ENCODE results near the gene ILK.
A peak's percentile ranks its signal among the peaks of the same experiment; 100 is the strongest.

Gene ILK

DNA sequence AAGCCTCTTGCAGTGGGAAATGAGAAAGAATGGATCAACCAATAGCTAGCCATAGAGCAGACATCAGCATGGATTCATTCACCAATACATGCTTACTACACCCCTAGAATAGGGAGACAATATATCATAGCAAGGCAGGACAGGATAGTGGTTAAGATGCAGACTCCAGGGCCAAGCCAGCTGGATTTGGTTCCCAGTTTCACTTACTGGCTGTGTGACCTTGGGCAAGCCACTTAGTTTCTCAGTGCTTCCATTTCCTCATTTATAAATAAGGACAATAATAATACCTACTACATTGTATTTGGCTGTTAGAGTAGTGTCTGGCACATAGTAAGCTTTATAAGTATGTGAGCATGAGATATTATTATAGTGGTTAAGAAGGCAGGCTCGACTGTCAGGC, 44.9 kb downstream of the ILK start:
- Histone ChIP-seq H3K4me3 (ENCODE audit: insufficient read depth, low read depth, low read length, poor library complexity, severe bottlenecking) (no peak overlapping the region), H3K27ac (ENCODE audit: insufficient read depth, low read length, poor library complexity, severe bottlenecking) (no peak overlapping the region), H3K9me3 (ENCODE audit: control insufficient read depth, low read length) (no peaks in the 10 kb centered on the region), H3K27me3 (replicated peaks; ENCODE audit: control insufficient read depth, insufficient read depth, low read length, poor library complexity, severe bottlenecking) (no peaks in the 10 kb centered on the region), H3K36me3 (ENCODE audit: control insufficient read depth, insufficient read depth, low read length) (no peaks in the 10 kb centered on the region), H3K4me1 (ENCODE audit: control insufficient read depth, insufficient read depth, low read length, poor library complexity, severe bottlenecking) (peaks cover 28% of the 10 kb centered on the region)
- no peak for DNase-seq

DNA sequence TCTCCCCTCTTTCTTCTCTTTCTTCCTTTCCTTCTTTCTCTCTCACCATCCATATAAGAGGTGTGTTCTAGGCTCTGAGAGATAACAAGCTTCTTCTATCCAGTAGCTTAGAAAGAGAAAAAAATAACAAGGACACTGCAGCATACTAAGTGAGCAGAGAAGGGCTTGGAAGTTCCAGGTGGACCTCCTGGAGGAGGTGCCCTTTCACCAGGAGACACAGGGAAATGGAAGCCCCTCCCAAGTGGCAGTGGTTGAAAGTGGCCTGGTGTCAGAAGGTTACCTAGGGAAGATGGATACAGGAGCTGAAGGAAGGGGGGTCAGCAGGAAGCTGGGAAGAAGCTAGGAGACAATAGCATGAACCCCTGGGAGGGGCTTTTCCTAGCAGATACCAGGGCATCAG, 46.5 kb downstream of the ILK start:
- Histone ChIP-seq H3K9me3 (ENCODE audit: control insufficient read depth, low read length) (no peaks in the 10 kb centered on the region), H3K27me3 (replicated peaks; ENCODE audit: control insufficient read depth, insufficient read depth, low read length, poor library complexity, severe bottlenecking) (no peaks in the 10 kb centered on the region), H3K36me3 (ENCODE audit: control insufficient read depth, insufficient read depth, low read length) (no peaks in the 10 kb centered on the region), H3K4me1 (ENCODE audit: control insufficient read depth, insufficient read depth, low read length, poor library complexity, severe bottlenecking) (peaks cover 28% of the 10 kb centered on the region), H3K27ac (ENCODE audit: insufficient read depth, low read length, poor library complexity, severe bottlenecking) (no peak overlapping the region), H3K4me3 (ENCODE audit: insufficient read depth, low read depth, low read length, poor library complexity, severe bottlenecking) (no peak overlapping the region)
- no peak for DNase-seq

DNA sequence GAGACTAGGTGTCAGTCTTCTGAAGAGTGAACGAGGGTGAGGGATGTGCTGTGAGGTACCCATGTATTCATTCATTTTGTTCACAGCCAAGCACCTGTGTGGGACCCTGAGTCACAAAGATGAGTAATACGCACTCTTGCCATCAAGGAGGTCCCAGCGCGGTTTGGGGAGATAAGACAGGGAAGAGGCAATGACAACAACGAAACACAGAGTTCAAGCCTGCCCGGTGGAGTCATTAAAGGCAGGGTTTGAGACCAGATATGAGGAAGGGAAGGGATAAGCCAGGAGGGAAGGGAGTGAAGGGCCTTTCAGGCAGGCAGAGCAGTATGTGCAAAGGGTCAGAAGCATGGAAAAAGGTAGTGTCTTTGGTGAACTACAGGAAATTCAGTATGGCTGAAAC, 47.4 kb downstream of the ILK start:
- Histone ChIP-seq H3K4me3 (ENCODE audit: insufficient read depth, low read depth, low read length, poor library complexity, severe bottlenecking) (no peak overlapping the region), H3K27me3 (replicated peaks; ENCODE audit: control insufficient read depth, insufficient read depth, low read length, poor library complexity, severe bottlenecking) (no peaks in the 10 kb centered on the region), H3K4me1 (ENCODE audit: control insufficient read depth, insufficient read depth, low read length, poor library complexity, severe bottlenecking) (peaks cover 21% of the 10 kb centered on the region), H3K27ac (ENCODE audit: insufficient read depth, low read length, poor library complexity, severe bottlenecking) (no peak overlapping the region), H3K9me3 (ENCODE audit: control insufficient read depth, low read length) (no peaks in the 10 kb centered on the region), H3K36me3 (ENCODE audit: control insufficient read depth, insufficient read depth, low read length) (no peaks in the 10 kb centered on the region)
- DNase-seq: no peak

DNA sequence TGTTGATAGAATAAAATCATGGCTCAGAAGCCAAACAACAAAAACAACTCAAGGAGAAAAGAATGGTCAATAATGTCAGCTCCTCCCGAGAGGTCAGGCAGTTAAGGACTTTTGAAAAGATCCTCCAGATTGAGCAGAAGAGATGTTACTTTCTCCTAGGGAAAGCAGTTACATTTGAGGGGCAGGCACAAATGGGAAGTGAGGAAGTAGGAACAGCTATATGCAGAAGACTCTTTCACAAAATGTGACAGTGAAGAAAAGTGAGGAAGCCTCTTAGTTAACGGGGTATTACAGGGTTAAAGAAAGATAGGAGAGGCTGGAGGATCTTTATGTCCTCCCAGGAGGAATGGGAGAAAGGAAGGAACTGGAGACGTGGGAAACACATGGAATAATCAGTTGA, 48.6 kb downstream of the ILK start:
- Histone ChIP-seq H3K4me1 (ENCODE audit: control insufficient read depth, insufficient read depth, low read length, poor library complexity, severe bottlenecking) (peaks cover 9% of the 10 kb centered on the region), H3K27ac (ENCODE audit: insufficient read depth, low read length, poor library complexity, severe bottlenecking) (no peak overlapping the region), H3K4me3 (ENCODE audit: insufficient read depth, low read depth, low read length, poor library complexity, severe bottlenecking) (no peak overlapping the region), H3K27me3 (replicated peaks; ENCODE audit: control insufficient read depth, insufficient read depth, low read length, poor library complexity, severe bottlenecking) (no peaks in the 10 kb centered on the region), H3K9me3 (ENCODE audit: control insufficient read depth, low read length) (no peaks in the 10 kb centered on the region), H3K36me3 (ENCODE audit: control insufficient read depth, insufficient read depth, low read length) (no peaks in the 10 kb centered on the region)
- DNase-seq: no peak

DNA sequence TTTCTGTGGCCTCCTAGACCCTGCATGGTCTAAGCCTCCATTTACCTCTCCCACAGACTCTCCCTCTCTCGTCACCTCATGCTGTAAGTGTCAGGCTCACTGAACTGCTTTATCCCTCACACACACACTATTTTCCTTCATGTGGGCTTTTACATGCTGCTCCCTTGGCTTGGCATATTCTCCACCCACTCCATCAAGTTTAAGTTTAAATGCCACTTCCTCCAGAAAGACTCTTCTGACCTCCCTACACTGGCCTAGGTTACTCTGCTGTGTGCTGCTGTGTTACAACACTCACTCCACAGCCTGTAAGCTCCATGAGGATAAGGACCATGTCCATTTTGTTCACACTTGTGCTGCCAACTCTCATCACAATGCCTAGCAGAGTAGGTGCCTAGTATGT, 49.5 kb downstream of the ILK start:
- Histone ChIP-seq H3K4me1 (ENCODE audit: control insufficient read depth, insufficient read depth, low read length, poor library complexity, severe bottlenecking) (no peaks in the 10 kb centered on the region), H3K27me3 (replicated peaks; ENCODE audit: control insufficient read depth, insufficient read depth, low read length, poor library complexity, severe bottlenecking) (no peaks in the 10 kb centered on the region), H3K27ac (ENCODE audit: insufficient read depth, low read length, poor library complexity, severe bottlenecking) (no peak overlapping the region), H3K4me3 (ENCODE audit: insufficient read depth, low read depth, low read length, poor library complexity, severe bottlenecking) (no peak overlapping the region), H3K36me3 (ENCODE audit: control insufficient read depth, insufficient read depth, low read length) (no peaks in the 10 kb centered on the region), H3K9me3 (ENCODE audit: control insufficient read depth, low read length) (no peaks in the 10 kb centered on the region)
- DNase-seq: no peak

DNA sequence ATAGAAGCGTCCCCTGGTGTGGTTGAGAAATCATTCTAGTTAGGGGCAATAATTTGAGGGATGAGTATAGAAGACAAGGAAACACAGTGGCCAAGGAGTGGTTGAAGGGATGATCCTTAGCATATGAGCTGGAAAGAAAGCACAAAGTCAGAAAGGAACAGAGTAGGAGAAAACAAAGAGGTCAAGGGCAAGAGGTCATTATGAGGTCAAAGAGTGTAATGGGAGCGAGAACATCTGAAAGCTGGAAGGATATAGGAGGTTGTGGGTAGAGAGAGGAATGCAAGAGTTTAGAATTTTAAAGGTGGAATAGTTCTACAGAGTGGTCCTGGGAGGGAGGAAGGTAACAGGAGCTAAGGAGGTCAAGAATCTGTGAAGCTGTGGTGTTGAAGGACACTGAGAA, 50.1 kb downstream of the ILK start:
- Histone ChIP-seq H3K4me3 (ENCODE audit: insufficient read depth, low read depth, low read length, poor library complexity, severe bottlenecking) (no peak overlapping the region), H3K27me3 (replicated peaks; ENCODE audit: control insufficient read depth, insufficient read depth, low read length, poor library complexity, severe bottlenecking) (no peaks in the 10 kb centered on the region), H3K4me1 (ENCODE audit: control insufficient read depth, insufficient read depth, low read length, poor library complexity, severe bottlenecking) (no peaks in the 10 kb centered on the region), H3K9me3 (ENCODE audit: control insufficient read depth, low read length) (no peaks in the 10 kb centered on the region), H3K27ac (ENCODE audit: insufficient read depth, low read length, poor library complexity, severe bottlenecking) (no peak overlapping the region), H3K36me3 (ENCODE audit: control insufficient read depth, insufficient read depth, low read length) (no peaks in the 10 kb centered on the region)
- DNase-seq: no peak

DNA sequence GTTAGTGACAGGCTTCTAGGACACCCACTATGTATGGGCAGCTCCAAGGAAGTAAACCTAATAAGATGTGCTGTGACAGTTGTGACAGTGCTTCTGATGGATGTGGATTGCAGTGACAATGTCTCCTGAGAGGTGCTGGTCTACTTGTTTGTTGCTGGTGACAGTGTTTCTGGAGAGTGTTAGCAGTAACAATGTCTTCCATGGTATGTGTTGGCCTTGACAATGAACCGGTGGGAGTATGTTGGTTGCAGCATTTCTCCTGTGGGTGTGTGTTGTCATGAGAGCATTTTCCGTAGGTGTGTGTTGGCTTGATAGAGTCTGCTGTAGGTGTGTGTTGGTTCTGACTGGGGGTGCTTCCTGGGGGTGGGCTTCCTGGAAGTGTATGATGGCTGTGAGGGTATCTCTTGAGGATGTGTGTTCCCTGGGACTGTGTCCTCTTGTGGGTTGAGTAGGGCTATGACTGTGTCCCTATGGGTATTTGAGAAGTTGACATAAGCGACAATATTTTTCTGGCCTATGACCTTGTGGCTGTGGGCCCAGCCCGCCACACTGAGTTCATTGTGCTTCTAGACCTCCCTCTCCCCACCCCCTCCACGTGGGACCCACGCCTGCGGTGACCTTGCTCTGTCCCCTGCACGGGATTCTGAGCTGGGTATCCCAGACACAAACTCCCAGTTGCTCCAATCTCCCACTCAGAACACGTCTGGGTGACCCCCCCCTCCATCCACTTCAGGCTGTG, 50.9 kb downstream of the ILK start:
- Histone ChIP-seq H3K27me3 (replicated peaks; ENCODE audit: control insufficient read depth, insufficient read depth, low read length, poor library complexity, severe bottlenecking) (no peaks in the 10 kb centered on the region), H3K9me3 (ENCODE audit: control insufficient read depth, low read length) (no peaks in the 10 kb centered on the region), H3K36me3 (ENCODE audit: control insufficient read depth, insufficient read depth, low read length) (no peaks in the 10 kb centered on the region), H3K4me3 (ENCODE audit: insufficient read depth, low read depth, low read length, poor library complexity, severe bottlenecking) (peak overlapping the region; percentile 53), H3K27ac (ENCODE audit: insufficient read depth, low read length, poor library complexity, severe bottlenecking) (no peak overlapping the region), H3K4me1 (ENCODE audit: control insufficient read depth, insufficient read depth, low read length, poor library complexity, severe bottlenecking) (no peaks in the 10 kb centered on the region)
- DNase-seq: no peak

DNA sequence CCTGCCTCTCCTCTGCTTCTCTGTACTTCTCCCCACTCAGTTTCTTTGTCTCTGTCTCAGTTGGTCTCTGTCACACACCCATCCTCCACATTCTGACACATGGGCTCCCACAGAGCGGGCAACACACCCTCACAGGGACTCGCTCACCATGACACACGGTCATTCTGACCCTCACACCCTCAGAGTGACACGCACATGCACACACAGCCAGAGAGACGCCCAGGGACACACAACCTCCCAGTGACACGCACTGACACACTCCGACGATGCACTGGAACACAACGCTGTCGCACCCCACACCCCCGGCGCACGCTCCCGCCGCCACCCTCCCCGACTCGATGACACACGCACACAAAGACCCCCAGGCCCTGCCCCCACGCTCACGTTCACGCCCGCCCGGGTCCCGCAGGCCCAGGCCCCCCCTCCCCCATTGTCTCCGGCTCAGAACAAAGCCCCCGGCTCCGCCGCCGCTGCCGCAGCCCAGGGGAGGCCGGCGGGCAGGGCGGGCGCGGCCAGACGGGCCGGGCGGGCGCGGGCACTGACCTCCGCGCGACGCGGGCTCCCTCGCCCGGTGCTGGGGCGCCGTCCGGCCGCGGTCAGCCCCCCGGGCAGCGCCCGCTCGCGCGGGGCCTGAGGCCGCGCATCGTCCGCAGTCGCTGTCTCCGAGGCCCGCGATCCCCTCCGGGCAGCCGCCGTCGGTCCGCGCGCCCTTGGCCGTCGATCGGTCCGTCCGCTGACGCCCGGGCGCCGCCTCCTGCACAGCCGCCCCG, 51.6 kb downstream of the ILK start:
- no peaks in the 10 kb centered on the region for H3K4me1 ChIP-seq (ENCODE audit: control insufficient read depth, insufficient read depth, low read length, poor library complexity, severe bottlenecking)
- no peaks in the 10 kb centered on the region for H3K27me3 ChIP-seq (replicated peaks; ENCODE audit: control insufficient read depth, insufficient read depth, low read length, poor library complexity, severe bottlenecking)
- no peak for DNase-seq
- H3K27ac ChIP-seq (ENCODE audit: insufficient read depth, low read length, poor library complexity, severe bottlenecking): peak overlapping the region; percentile 35
- no peaks in the 10 kb centered on the region for H3K36me3 ChIP-seq (ENCODE audit: control insufficient read depth, insufficient read depth, low read length)
- no peaks in the 10 kb centered on the region for H3K9me3 ChIP-seq (ENCODE audit: control insufficient read depth, low read length)
- H3K4me3 ChIP-seq (ENCODE audit: insufficient read depth, low read depth, low read length, poor library complexity, severe bottlenecking): peak overlapping the region; percentile 53

DNA sequence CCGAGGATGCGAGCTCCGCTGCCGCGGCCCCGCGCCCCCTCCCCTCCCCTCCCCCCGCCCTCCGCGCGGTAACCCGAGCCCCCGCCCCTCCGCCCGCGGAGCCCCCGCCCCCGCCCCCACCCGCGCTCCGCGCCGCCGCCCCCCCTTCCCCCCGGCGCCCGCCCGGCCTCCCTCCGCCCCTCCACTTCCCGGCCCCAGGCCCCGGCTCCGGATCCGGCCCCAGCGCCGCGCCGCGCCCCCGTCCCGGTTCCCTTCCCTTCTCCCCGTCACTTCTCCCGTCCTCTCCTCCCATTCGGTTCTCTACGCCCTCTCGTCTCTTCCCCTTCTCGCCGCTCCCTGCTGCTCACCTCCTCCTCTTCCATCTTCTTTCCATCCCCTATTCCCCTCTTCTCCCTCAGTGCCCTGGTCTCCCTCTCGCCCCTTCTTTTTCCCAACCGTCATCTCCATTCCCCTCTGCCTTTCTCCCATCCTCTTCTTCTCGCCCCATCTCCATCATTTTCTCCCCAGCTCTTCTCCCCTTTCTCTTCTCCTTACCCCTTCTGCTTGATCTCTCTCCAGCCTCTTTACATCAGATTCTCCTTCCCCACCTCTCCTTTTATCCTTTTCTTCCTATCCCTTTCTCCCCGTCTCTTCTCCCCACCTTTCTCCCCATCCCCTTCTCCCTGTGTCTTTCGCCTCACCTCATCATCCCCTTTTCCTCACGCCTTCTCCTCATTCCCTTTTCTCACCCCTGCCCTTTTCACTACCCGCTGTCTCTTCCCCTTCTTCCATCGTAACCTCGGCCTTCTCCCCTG, 52.4 kb downstream of the ILK start, which contains the start of gene DCHS1:
Gene DCHS1, minus strand, starts transcription at position 20 of the 794 bp plus-strand sequence. CDS start 14,196 bp downstream, outside the sequence.
- no peaks in the 10 kb centered on the region for H3K4me1 ChIP-seq (ENCODE audit: control insufficient read depth, insufficient read depth, low read length, poor library complexity, severe bottlenecking)
- peak within 1 kb of the TSS; percentile 35 for H3K27ac ChIP-seq (ENCODE audit: insufficient read depth, low read length, poor library complexity, severe bottlenecking)
- no peaks in the 10 kb centered on the region for H3K9me3 ChIP-seq (ENCODE audit: control insufficient read depth, low read length)
- H3K36me3 ChIP-seq (ENCODE audit: control insufficient read depth, insufficient read depth, low read length): no peaks in the 10 kb centered on the region
- peak in 1 of 3 donors; percentile 15 for DNase-seq
- H3K4me3 ChIP-seq (ENCODE audit: insufficient read depth, low read depth, low read length, poor library complexity, severe bottlenecking): peak within 1 kb of the TSS; percentile 53
- H3K27me3 ChIP-seq (replicated peaks; ENCODE audit: control insufficient read depth, insufficient read depth, low read length, poor library complexity, severe bottlenecking): no peaks in the 10 kb centered on the region

DNA sequence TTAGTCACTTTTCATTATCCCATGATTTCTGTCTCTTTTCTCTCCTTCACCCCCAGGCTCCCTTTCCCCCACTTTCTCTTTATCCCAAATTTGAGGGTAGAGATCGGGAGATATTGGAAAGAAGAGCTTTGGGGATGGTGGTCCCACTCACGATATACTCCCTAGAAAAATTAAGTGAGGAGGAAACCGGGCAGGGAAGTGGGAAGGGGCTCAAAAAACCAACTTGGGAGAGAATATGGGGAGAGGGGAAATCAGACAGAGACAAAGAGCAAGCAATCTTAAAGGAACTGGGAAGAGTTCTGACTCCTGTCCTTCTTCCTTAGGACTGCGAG, 53.0 kb downstream of the ILK start:
- H3K27me3 ChIP-seq (replicated peaks; ENCODE audit: control insufficient read depth, insufficient read depth, low read length, poor library complexity, severe bottlenecking): no peaks in the 10 kb centered on the region
- H3K36me3 ChIP-seq (ENCODE audit: control insufficient read depth, insufficient read depth, low read length): no peaks in the 10 kb centered on the region
- no peak overlapping the region for H3K4me3 ChIP-seq (ENCODE audit: insufficient read depth, low read depth, low read length, poor library complexity, severe bottlenecking)
- H3K27ac ChIP-seq (ENCODE audit: insufficient read depth, low read length, poor library complexity, severe bottlenecking): no peak overlapping the region
- H3K4me1 ChIP-seq (ENCODE audit: control insufficient read depth, insufficient read depth, low read length, poor library complexity, severe bottlenecking): no peaks in the 10 kb centered on the region
- no peaks in the 10 kb centered on the region for H3K9me3 ChIP-seq (ENCODE audit: control insufficient read depth, low read length)
- DNase-seq: no peak

Data from effector memory CD4-positive, alpha-beta T cell (primary cell).